RCC 7860 (cell line): ENCODE measurements around the gene EVA1A.
A peak's percentile ranks its signal among the peaks of the same experiment; 100 is the strongest.

Experiments
- DNase-seq: peaks from one replicate; pipeline ENCODE4 v3.0.0-alpha.2; 2015; ENCODE audit warnings: low spot score
- FAIRE-seq: peaks from 2 replicates; lab custom pipeline; 2012; peaks lifted over from hg19 to GRCh38; lab: Jason Lieb, UNC

Gene EVA1A

DNA sequence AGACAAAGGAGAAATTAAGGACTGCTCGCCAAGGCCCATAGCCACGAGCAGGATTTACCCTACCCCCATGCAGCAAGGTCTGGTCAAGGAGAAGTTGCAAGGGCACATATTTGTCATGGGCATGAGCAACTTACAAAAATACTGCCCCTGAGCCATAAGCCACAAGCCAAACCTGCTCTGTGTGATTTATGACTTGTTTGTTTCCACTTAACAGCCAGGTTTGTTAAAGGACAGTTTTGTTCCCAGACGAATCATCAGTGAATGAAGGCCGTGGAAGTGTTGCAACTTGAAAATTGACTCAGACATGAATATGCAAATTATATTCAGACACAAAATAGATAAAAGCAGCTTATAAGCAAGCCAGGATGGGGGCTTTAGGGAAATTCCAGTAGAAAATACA, 31.3 kb upstream of the EVA1A start:
- DNase-seq = peak; percentile 70

DNA sequence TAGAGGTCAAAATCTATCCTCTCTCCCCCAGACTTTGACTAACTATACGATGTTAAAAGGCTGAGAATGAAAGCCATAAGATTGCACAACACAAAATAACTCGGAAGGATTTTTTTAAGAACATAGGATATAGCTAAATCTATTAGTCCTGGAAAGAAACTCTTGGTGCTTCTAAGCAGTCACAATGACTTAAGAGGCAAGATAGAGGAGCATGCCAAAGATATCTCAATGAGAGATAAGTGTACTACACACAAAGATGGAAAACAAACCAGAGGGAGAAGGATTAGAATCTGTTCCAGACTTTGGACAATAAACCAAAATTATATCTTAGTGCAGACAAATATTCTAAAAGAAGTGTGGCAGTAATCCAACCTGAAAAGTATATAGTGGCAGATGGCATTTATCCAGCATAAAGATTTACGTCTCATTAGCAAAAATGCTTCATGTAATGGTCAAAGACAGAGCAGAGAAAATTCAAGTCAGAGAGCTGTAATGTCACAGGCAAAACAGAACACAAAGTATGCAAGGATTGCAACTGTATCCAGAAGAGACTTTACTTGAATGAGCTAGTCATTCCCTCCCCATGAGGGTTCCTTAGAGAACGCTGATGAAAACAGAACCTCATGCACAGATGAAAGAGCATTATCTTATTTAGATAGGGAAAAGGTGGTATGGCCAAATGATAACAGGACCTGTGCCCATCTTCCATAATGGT, 28.8 kb upstream of the EVA1A start:
- DNase-seq = no peak
- no peak for FAIRE-seq

More for the DNA sequence above, 31.3 kb upstream of the EVA1A start:
- peak; percentile 67 for FAIRE-seq

DNA sequence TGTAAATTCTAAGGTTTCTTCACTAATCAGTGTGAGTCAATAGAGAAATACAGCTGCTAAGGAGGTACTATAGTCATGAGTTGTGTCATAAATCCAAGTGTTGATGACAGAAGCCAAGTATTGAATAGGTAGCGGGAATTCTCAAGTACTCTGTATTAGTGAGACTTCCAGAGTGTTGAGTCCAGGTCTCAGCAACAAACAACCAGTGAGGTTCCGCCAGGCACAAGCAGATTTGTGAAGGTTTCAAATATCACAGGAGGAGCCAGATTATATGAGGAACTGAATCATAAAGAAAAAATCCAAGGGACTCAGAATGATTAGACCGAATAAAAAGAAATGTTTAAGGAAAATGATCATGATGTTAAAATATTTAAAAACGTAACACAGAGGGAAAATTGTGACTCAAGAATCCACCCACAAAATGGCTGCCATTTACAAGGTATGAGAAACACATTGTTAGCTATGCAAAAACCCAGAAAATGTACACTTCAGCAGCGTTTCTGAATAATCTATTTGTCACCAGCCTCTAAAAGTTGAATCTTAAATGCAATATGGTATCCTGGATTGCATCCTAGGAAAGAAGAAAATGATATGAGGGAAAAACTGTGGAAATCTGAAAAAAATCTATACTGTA, 27.3 kb upstream of the EVA1A start:
- no peak for FAIRE-seq
- no peak for DNase-seq

DNA sequence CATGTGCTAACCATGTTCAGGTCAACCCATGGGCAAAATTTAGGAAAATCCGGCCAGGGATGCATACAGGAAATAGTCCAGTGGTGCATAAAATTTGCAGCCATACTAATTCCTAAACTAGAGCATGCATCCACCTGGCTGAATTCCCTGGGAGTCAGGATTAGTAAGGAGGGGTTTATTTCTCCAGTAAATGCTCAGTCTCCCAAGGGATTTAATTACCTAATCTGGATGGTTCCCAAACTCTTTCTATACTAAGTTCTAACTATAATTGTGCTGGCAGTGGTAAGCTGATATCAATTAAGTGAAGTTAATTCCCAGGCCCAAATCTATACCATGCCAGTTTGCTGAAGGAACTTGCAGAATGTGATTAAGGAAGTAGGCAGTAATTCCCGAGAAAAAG, 26.2 kb upstream of the EVA1A start:
- DNase-seq (no peak), FAIRE-seq (no peak)

DNA sequence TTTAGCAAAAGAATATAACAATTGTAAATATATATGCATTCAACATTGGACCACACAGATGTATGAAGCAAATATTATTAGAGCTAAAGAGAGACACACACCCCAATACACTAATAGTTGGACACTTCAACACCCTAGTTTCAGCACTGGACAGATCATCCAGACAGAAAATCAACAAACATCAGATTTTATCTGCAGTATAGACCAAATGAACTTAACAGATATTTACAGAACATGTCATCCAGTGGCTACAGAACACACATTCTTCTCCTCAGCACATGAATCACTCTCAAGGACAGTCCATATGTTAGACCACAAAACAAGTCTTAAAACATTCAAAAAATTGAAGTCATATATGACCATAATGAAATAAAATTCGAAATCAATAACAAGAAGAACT, 22.1 kb upstream of the EVA1A start:
- no peak for DNase-seq

DNA sequence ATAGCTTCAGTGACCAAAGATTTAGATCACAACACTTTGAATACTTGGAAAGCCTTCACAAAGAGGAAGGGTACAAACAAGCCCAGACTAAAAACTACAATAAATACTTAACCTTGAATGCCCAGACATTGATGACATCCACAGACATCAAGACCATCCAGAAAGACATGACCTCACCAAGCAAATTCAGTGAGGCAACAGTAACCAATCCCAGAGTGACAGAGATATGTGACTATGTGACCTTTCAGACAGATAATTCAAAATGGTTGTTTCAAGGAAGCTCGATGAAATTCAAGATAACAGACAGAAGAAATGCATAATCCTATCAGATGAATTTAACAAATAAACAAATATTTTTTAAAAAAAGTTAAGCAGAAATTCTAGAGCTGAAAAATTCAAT, 19.9 kb upstream of the EVA1A start:
- FAIRE-seq = no peak

More for the DNA sequence above, 22.1 kb upstream of the EVA1A start:
- FAIRE-seq = no peak

DNA sequence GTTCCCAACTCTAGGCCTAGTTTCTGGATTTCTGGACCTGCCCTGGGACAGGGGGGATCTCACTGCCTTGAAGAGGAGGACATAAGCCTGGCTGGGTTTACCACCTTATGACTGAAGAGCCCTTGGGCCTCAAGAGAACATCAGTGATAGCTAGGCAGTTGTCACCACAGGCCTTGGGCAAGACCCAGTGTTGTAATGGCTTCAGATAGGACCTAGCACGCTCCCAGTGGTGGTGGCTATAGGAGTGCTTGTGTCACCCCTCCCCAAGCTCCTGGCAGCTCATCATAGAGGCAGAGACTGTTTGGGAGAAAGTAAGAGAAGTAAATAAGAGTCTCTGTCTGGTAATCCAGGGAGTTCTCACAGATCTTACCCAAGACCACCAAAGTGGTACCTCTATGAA, 19.4 kb upstream of the EVA1A start:
- DNase-seq (no peak), FAIRE-seq (no peak)

More for the DNA sequence above, 19.9 kb upstream of the EVA1A start:
- no peak for DNase-seq

DNA sequence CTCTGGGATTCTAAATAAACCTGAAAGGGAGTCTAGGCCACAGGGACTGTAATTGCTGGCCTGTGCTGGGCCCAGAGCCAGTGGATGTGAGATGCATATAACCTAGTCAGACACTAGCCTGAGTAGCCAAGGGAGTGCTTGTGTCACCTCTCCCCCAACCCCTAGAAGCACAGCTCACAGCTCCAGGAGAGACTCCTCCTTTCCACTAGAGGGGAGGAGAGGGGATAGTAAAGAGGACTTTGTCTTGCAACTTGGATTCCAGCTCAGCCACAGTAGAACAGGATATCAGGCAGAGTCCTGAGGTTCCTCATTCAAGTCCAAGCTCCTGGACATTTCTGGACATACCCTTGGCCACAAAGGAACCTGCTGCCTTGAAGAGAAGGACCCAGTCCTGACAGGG, 18.4 kb upstream of the EVA1A start:
- FAIRE-seq (no peak), DNase-seq (no peak)

DNA sequence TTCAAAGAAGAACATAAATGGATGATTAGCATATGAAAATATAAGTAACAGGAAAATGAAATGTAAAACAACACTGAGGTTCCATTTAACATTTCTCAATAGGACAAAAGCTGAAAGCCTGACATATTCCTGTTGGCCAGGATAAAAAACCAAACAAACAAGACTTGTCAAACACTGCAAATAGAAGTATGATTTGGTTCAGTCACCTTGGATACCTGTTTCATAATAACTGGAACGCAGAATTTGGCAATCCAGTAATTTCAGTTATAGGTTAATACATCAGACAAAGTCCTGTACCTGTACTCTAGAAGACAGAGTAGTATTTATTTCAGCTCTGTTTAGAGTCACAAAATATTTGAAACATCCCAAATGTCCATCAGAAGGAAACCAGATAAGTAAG, 16.5 kb upstream of the EVA1A start:
- FAIRE-seq = no peak
- no peak for DNase-seq

DNA sequence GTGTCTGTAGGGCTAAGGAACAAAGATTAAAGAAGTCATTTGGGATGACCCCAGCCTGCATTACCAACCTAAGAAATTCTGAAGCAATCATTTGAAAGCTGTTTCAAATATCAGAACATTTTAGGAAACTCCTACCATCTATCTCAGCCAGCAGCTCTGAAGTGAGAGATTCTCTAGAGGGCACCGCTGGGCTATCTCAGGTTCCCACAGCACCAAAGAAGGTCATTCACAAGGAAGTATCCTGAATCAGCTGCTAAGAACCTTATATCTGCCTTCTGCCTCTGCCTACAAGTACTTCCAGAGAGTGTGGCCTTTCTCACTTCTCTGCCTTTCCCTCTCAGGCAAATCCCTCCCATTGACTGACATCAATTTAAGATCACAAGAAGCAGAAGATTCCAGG, 13.4 kb upstream of the EVA1A start:
- DNase-seq = no peak
- no peak for FAIRE-seq

DNA sequence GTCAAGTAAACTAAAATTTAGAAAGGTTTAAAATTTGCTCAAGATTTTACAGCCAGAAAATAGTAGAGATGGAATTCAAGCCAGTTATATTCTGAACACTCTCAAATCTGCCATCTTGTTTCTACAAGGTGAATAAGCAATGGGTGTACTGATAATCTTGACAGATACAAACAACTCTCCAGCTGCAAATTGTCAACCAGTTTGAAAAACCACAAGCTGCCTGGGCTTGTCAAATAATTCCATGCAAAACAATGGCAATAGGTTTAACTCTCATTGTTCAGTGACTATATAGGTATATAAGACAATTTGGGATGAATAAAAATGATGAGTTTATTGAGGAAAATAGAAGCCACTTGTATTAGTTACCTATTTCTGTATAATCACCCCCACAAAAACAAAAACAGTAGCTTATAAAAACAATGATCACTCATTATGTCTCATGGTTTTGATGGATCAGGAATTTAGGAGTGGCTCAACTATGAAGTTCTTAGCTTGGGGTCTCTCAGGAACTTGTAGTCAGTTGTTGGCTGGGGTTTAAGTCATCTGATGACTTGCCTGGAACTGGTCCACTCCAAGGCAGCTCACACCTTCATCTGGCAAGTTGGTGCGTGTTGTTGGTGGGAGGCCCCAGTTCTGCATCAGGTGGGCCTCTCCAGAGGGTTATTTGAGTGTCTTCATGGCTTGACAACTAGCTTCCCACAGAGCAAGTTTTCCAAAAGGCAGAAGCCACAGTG, 12.6 kb upstream of the EVA1A start:
- FAIRE-seq = no peak
- no peak for DNase-seq

DNA sequence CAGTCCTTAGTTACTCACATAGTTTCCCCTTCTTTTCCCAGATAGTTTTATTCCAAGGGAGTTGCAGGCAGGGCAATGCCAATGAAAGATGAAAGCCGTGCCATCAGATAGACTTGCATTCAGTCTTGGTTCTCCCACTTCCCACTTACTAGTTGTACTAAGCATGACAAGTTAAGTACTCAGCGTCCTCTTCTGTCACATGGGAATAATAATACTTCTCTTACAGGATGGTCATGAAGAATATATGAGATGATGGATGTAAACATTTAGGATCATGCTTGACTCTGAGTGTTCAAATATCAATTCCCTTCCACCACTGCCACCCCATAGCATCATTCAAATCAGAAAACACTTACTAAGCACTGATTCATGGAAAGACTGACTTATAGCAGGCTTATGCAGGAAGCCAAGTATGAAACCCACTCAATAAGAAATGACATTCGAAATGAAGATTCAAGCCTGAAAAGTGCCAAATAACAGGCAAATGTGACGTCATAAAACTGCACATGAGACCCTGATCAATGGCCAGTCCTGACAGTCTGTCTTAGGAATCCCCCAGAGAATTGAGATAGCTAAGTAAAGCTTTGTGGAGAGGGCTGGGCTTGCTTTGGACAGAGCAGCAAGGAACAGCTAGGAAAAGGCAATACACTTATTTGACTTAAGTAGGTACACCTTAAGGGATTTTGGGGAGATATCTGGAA, 11.1 kb upstream of the EVA1A start:
- FAIRE-seq (no peak), DNase-seq (no peak)

DNA sequence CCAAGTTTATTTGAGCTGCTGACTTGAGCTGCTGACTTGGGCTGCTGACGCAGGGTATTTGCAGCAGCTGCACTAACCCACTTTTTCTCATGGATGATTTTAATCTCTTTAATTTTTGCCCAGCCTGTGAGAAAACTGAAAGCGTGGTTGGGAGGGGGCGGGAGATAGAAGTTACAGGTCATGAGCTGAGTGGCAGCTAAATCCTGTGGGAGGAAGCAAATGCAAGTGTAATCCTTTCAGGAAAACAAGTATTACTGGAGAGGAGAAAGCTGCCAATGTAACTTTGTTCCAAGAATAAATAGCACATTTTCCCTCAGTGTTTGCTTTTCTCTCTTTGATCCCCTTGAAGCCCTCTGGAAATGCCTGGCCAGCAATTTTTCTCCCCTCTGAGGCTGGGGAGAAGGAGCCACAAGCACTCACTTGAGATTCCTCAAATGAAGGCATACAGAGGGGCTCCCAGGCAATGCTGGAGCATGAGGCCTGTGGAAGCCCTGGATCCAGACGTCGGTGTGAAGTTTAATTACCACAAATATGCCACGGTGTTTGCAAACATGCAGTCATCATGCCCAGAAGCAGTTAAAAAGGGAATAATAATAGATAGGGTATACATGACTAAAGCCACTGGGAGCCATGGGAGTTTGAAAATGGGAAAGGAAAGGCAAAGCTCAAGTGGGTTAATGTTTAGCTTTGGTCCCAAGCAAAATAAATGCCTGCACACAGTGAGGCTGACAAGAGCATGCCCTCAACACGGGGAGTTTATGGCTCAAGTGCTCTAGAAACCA, 10.4 kb upstream of the EVA1A start:
- peak; percentile 90 for DNase-seq
- peak; percentile 98 for FAIRE-seq

DNA sequence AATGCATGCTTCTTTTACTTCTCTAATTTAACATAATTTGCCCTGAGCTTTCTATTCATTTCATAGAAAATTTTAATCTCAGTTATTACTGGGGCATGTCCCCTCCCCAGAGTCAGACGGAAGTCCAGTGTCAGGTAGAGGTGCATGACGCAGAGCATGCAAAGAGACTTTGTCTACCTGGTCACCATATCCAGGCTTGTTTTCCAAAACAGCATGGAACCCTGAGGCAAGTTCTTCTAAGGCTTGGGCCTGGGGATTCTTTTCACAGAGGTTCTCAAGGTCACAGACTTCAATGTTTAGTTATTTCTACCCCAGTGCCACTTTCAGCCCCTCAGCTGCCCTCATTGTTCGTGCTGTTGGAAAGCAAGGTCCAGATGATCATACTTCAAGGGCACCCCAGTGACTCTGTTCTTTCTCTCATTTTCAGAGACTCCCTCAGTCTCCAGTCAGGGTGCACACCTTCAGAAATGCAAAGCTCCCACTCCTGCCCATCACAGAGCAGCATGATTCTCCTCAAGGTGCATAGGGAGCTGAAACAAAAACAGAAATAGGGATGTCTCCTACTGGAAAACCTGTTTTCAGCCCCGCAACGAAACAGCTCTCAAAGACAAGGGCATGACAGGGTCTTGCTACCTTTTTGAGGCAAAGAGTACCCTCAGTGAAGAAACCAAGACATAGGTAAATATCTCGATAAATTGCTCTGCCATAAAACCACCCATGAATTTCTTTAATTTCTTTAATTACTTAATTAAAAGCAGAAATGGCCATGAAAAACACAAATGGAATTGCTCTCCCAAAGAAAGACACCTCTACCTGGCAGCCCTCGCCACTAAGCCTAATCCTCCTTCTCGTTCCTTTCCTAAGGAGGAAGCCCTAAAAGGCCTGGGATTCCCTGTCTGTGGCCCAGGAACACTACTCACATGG, 9.5 kb upstream of the EVA1A start:
- no peak for DNase-seq
- no peak for FAIRE-seq

DNA sequence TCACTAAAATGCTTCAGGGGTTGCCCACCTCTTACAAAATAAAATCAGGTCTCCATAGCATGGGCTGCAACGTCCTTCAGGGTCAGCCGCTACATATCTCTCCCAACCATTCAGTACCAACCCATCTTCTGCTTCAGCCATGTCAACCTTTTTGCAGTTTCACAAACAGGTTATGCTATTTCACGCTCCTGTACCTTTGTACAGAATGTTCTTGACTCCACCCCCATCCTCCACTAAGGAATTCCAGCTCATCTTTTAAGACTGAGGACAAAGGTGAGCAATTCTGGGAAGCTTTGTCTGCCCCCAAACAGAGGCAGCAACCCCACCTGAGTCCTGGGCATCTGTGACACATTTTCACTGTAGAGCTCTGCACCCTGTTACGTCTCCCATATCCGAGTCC, 8.8 kb upstream of the EVA1A start:
- no peak for DNase-seq
- no peak for FAIRE-seq

DNA sequence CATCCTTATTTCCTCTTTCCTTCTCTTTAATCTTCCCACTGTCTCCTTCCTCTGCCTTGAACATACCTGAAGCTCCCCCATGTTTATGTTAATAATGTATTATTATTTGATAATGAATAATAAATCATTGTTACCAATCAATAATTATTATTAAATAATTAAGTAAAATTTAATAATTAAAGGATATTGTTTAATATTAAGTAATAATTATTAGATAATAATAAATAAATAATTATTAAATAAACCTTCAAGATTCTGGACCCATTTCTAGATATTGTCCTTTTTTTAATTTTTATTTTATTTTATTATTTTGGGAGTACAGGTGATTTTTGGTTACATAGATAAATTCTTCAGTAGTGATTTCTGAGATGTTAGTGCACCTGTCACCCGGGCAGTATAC, 7.4 kb upstream of the EVA1A start:
- peak; percentile 82 for FAIRE-seq

DNA sequence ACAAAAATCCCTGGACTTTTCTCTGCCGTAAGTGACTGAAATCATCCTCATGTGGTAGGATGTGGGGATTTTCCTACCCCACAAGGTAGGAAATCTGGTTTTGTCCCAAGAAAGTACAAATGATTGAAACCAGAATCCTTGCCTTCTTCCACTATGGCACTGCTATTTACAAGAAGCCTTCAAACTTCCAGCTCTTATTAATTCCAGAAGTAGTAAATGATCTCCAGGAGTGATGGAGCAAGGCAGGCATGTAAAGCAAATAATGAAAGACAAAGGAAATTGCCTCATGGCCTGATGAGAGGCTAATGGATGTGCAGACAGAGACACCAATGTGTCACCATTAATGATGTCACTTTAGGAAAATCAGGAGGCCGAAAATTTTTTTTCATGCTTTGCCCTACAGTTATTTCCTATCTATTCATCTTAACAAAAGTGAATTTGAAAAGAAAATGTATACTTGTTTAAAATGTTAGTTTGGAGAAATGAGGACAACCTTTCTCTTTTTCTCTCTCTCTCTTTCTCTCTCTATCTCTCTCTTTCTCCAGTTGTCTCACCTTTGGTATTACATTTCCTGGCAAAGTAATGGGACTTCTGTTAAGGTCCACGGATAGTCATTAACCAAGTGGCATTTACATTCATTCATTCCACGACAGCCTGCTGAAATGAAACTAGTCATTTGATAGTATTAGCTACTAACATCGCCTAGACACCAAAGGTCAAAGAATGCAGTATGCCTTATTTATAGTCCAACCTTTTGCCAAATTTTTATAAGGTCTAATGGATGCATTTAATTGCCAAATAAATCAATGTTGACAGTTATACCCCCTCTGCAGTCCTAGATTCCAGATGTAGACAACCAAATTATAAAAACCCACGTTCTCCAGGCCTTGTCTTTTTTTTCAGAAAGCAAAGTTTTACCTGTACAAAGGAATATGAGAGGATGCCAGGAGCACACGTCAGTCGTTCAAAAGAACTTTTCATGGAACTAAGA, 5.0 kb upstream of the EVA1A start:
- FAIRE-seq (peak; percentile 93), DNase-seq (peak; percentile 89)

More for the DNA sequence above, 7.4 kb upstream of the EVA1A start:
- DNase-seq = no peak

DNA sequence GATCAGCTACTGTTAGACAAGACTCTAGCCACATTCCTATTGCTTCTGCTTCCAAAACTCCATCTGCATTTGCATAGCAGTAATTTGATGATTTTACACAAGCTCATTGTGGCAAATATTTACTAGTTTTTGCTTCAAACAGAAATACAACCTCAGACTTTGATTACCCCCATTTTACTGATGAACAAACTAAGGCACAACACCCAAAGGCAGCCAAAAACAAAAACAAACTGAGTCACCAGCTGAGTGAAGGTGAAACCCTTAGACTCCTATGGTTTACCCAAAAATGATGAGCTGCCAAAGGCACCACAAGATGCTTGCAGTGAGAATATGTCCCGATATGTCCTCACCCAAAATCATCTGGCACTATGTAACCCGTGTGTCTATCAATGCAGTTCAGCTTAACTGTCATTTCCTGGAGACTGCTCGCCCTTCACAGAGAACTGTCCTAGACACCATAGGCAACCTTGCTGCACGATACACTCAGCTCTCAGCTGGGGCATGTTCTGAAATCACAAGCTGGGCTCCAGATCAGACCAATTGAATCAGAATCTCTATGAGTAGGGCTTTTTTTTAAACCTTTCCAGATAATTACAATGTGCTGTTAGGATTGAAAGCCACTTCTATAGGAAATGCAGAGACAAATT, 4.1 kb upstream of the EVA1A start:
- FAIRE-seq = no peak
- peak; percentile 28 for DNase-seq
